Breast epithelium (tissue), 4 donors: Measurements from ENCODE around the gene THBS1. TPM values are rescaled to one million over a fixed set of nuclear protein-coding genes. Genes with fewer than 3 reads are reported as not detected.

Source experiments
- DNase-seq, 2 donors: peaks; one replicate each; pipeline ENCODE4 v3.0.0-alpha.2; 2019; ENCODE audit warnings: low spot score in 2 of 2
- H3K27ac ChIP-seq, 2 donors: fragments of 200-600 bp; sonication (generic) in 1 of 2; one replicate each; pipeline ENCODE4 v1.5.1; 2016 to 2019; ENCODE audit warnings: mild to moderate bottlenecking in 1 of 2
- H3K27me3 ChIP-seq, 2 donors: fragments of 200-600 bp; sonication (generic) in 1 of 2; one replicate each; pipeline versions ENCODE4 v1.5.1 to v1.6.0; 2017 to 2019; ENCODE audit warnings: control low read depth in 1 of 2, mild to moderate bottlenecking in 1 of 2
- H3K36me3 ChIP-seq: fragments of 200-600 bp; one replicate; pipeline ENCODE4 v1.5.1; 2019
- H3K4me1 ChIP-seq, 2 donors: fragments of 200-600 bp; sonication (generic); one replicate each; pipeline ENCODE4 v1.5.1; 2016 to 2019; ENCODE audit warnings: control low read depth in 1 of 2
- H3K4me3 ChIP-seq, 3 donors: fragments of 200-600 bp; sonication (generic); 1 replicate in 2 of 3; 2 replicates in 1 of 3; pipeline ENCODE4 v1.5.1; 2016 to 2019; ENCODE audit warnings: mild to moderate bottlenecking in 3 of 3, moderate library complexity in 2 of 3
- H3K9me3 ChIP-seq, 2 donors: fragments of 200-600 bp; sonication (generic) in 1 of 2; one replicate each; pipeline ENCODE4 v1.5.1; 2016 to 2019; ENCODE audit warnings: control low read depth in 1 of 2
- CTCF ChIP-seq, 3 donors: fragments of 450-650 bp; IDR thresholded peaks; one replicate each; pipeline ENCODE4 v1.5.1; 2016 to 2017; ENCODE audit warnings: antibody characterized with exemption in 3 of 3, mild to moderate bottlenecking in 3 of 3, moderate library complexity in 3 of 3
- POLR2A ChIP-seq: fragments of 450-650 bp; IDR thresholded peaks from one replicate; pipeline ENCODE4 v1.6.1; 2016; ENCODE audit warnings: antibody characterized with exemption, mild to moderate bottlenecking, moderate library complexity
- POLR2AphosphoS5 ChIP-seq, 3 donors: sonication (generic); formaldehyde crosslinking; IDR thresholded peaks; one replicate each; pipeline ENCODE4 v1.6.1; 2017; ENCODE audit warnings: antibody characterized with exemption in 3 of 3
- intact Hi-C: fragments of 100-400 bp; cut with DNase I; formaldehyde crosslinking; loops from one replicate; pipeline ENCODE4 v1.15.1; 2023; ENCODE audit warnings: low total_unique reads
- total RNA-seq, 3 donors: library from RNA; depleted of rRNA; stranded (reverse); fragments of >200 nt; gene quantifications; one replicate each; pipeline ENCODE4 v1.1.0, GENCODE V29; 2016

THBS1 gene
- total RNA-seq, 3 donors from 2014 or later: 106 to 623 (median 386) TPM

GRCh38 chr15:39584662-39585388 is 3.9 kb downstream of the THBS1 start:
- intact Hi-C loops: loop anchor here (5.0 kb wide), 1 partner anchor 413 kb away; no protein-coding TSS in a partner anchor
- Histone ChIP-seq H3K36me3 (peaks cover 4% of the 10 kb centered on the region), H3K4me1 (peaks cover 9% of the 10 kb centered on the region in 2 donors), H3K9me3 (no peaks in the 10 kb centered on the region), H3K4me3 (peak overlapping the region; percentile 55 to 88 (median 71)), H3K27ac (no peak overlapping the region), H3K27me3 (no peaks in the 10 kb centered on the region)
- TF ChIP-seq POLR2AphosphoS5 (IDR thresholded peaks at IDR 0.05) (no peak), CTCF (IDR thresholded peaks at IDR 0.05) (no peak), POLR2A (no peak)
- DNase-seq: no peak

- Histone ChIP-seq H3K4me3 (peak overlapping the region in 2 of 3 donors; percentile 71 to 88), H3K27me3 (no peaks in the 10 kb centered on the region), H3K4me1 (peaks cover 9% of the 10 kb centered on the region in 2 donors), H3K9me3 (no peaks in the 10 kb centered on the region), H3K36me3 (peaks cover 4% of the 10 kb centered on the region), H3K27ac (no peak overlapping the region)
- TF ChIP-seq CTCF (IDR thresholded peaks at IDR 0.05) (no peak), POLR2A (no peak), POLR2AphosphoS5 (IDR thresholded peaks at IDR 0.05) (no peak)
- no peak for DNase-seq
- intact Hi-C loops: no loop called here
Observed at GRCh38 chr15:39585389-39585841, 4.5 kb downstream of the THBS1 start.

- DNase-seq: no peak
- peaks cover 4% of the 10 kb centered on the region for H3K36me3 ChIP-seq
- intact Hi-C loops: no loop called here
- peak overlapping the region in 2 of 3 donors; percentile 71 to 88 for H3K4me3 ChIP-seq
- TF ChIP-seq POLR2AphosphoS5 (IDR thresholded peaks at IDR 0.05) (no peak), CTCF (IDR thresholded peaks at IDR 0.05) (no peak), POLR2A (no peak)
- no peaks in the 10 kb centered on the region for H3K9me3 ChIP-seq
- no peaks in the 10 kb centered on the region for H3K27me3 ChIP-seq
- H3K27ac ChIP-seq: peak overlapping the region in 1 of 2 donors; percentile 57
- H3K4me1 ChIP-seq: peaks cover 9% of the 10 kb centered on the region in 2 donors
Observed at GRCh38 chr15:39585871-39586301, 5.0 kb downstream of the THBS1 start.

GRCh38 chr15:39586387-39587095 is 5.7 kb downstream of the THBS1 start:
- Histone ChIP-seq H3K4me1 (peaks cover 9% of the 10 kb centered on the region in 2 donors), H3K9me3 (no peaks in the 10 kb centered on the region), H3K27me3 (no peaks in the 10 kb centered on the region), H3K27ac (peak overlapping the region in 1 of 2 donors; percentile 57), H3K4me3 (peak overlapping the region in 1 of 3 donors; percentile 88), H3K36me3 (peaks cover 4% of the 10 kb centered on the region)
- DNase-seq: no peak
- intact Hi-C loops: no loop called here
- TF ChIP-seq POLR2AphosphoS5 (IDR thresholded peaks at IDR 0.05) (no peak), CTCF (IDR thresholded peaks at IDR 0.05) (no peak), POLR2A (no peak)
